Measurements from ENCODE around the gene CDH15.
"Not testable (repeated sequence)": the region's sequence is repeated elsewhere in the genome, so short reads cannot be mapped to it uniquely, and the experiment has no call there.

The CDH15 gene

DNA sequence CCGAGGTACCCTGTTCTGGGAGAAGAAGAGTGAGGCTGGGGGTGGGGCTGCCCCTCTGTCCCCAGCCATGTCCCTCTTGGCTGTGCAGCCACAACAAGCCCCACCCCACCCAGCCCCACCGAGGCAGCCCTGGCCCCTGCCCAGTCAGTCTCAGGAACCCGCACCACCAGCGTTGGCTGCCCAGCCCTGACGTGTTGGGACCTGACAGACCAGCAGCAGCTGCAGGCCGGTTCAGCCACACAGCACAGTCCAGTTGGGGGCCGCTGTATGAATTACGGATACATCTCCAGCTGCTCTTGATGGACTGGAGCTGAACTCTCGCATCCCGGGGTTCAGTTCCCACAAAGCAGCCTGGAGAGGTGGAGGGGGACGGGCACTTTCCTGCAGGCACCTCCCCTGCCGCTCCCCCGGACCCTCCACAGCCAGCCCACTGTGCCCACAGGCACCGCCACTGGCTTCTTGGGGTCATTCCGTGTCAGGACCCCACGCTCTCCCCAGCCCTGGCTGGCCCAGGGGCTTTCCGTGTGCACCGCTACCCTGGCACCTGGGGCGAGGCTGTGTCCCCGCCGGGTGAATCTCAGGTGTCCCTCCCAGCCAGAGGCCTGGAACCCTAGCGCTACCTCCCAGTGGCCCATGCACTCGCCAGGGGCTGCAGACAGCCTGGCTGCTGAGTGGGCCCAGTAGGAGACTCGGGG is 7.1 kb downstream of the CDH15 start:
- no peak overlapping the region for H3K9ac ChIP-seq (ENCODE audit: low read length)
- H3K27ac ChIP-seq (ENCODE audit: low read length): no peak overlapping the region
- no peaks in the 10 kb centered on the region for H3K4me1 ChIP-seq (ENCODE audit: control insufficient read depth, low read depth, low read length)
- no peaks in the 10 kb centered on the region for H3K36me3 ChIP-seq (ENCODE audit: control insufficient read depth, low read depth, low read length)
- no peaks in the 10 kb centered on the region for H3K27me3 ChIP-seq (ENCODE audit: control insufficient read depth, insufficient read depth, low read length)
- H3K4me3 ChIP-seq (ENCODE audit: low read length): no peak overlapping the region
- H3K9me3 ChIP-seq (ENCODE audit: control insufficient read depth, low read depth, low read length): no peaks in the 10 kb centered on the region

DNA sequence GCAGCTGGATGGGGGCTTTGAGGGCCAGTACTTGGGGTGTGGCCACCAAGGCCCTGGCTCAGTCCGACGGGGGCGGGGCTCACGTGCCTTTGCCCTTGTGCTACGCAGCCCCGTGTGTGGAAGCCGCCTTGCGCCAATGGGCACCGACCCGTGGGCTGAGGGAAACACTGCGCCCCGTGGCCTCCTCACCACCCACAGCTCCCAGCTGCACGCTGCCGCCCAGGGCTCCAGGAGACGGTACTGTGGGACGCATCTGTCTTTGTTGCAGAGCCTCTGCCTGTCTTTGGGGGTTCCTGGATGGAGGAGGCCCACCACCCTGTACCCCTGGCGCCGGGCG is 7.6 kb downstream of the CDH15 start:
- Histone ChIP-seq H3K36me3 (ENCODE audit: control insufficient read depth, low read depth, low read length) (no peaks in the 10 kb centered on the region), H3K4me1 (ENCODE audit: control insufficient read depth, low read depth, low read length) (no peaks in the 10 kb centered on the region), H3K9ac (ENCODE audit: low read length) (no peak overlapping the region), H3K4me3 (ENCODE audit: low read length) (no peak overlapping the region), H3K9me3 (ENCODE audit: control insufficient read depth, low read depth, low read length) (no peaks in the 10 kb centered on the region), H3K27ac (ENCODE audit: low read length) (no peak overlapping the region), H3K27me3 (ENCODE audit: control insufficient read depth, insufficient read depth, low read length) (no peaks in the 10 kb centered on the region)

DNA sequence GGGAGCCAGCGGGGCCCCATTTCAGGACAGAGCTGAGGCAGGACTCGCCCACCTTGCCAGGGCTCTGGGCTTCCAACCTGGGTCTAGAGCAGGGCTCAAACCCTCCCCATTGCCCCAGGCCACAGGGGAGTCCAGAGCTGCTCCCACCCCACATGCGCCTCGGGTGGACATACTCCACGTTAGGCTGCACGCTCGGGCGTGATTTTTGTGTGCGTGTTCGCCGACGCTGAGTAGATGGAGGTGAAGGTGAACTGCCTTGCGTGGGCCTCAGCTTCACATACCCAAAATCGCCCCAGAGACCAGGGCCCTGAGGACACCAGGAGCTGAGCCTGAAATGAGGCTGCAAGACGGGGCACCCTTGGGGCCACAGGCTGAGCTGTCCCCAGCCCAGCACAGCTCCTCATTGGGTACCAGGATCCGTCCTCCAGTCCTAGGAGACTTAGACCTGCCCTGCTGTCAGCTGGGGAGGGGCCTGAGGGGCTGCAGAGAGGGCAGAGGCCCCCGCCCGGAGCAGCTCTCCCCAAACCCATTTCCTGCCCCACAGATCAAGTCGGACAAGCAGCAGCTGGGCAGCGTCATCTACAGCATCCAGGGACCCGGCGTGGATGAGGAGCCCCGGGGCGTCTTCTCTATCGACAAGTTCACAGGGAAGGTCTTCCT is 8.2 kb downstream of the CDH15 start:
- no peak overlapping the region for H3K27ac ChIP-seq (ENCODE audit: low read length)
- no peaks in the 10 kb centered on the region for H3K4me1 ChIP-seq (ENCODE audit: control insufficient read depth, low read depth, low read length)
- H3K36me3 ChIP-seq (ENCODE audit: control insufficient read depth, low read depth, low read length): no peaks in the 10 kb centered on the region
- H3K9me3 ChIP-seq (ENCODE audit: control insufficient read depth, low read depth, low read length): no peaks in the 10 kb centered on the region
- no peak overlapping the region for H3K4me3 ChIP-seq (ENCODE audit: low read length)
- no peaks in the 10 kb centered on the region for H3K27me3 ChIP-seq (ENCODE audit: control insufficient read depth, insufficient read depth, low read length)
- no peak overlapping the region for H3K9ac ChIP-seq (ENCODE audit: low read length)

GRCh38 chr16:89183463-89183862 is 11.9 kb downstream of the CDH15 start:
- no peaks in the 10 kb centered on the region for H3K9me3 ChIP-seq (ENCODE audit: control insufficient read depth, low read depth, low read length)
- H3K4me3 ChIP-seq (ENCODE audit: low read length): no peak overlapping the region
- H3K9ac ChIP-seq (ENCODE audit: low read length): no peak overlapping the region
- H3K4me1 ChIP-seq (ENCODE audit: control insufficient read depth, low read depth, low read length): no peaks in the 10 kb centered on the region
- H3K27me3 ChIP-seq (ENCODE audit: control insufficient read depth, insufficient read depth, low read length): no peaks in the 10 kb centered on the region
- no peaks in the 10 kb centered on the region for H3K36me3 ChIP-seq (ENCODE audit: control insufficient read depth, low read depth, low read length)
- H3K27ac ChIP-seq (ENCODE audit: low read length): no peak overlapping the region

GRCh38 chr16:89183975-89184676 is 12.6 kb downstream of the CDH15 start:
- H3K27me3 ChIP-seq (ENCODE audit: control insufficient read depth, insufficient read depth, low read length): no peaks in the 10 kb centered on the region
- no peaks in the 10 kb centered on the region for H3K9me3 ChIP-seq (ENCODE audit: control insufficient read depth, low read depth, low read length)
- no peaks in the 10 kb centered on the region for H3K36me3 ChIP-seq (ENCODE audit: control insufficient read depth, low read depth, low read length)
- no peak overlapping the region for H3K4me3 ChIP-seq (ENCODE audit: low read length)
- no peaks in the 10 kb centered on the region for H3K4me1 ChIP-seq (ENCODE audit: control insufficient read depth, low read depth, low read length)
- H3K9ac ChIP-seq (ENCODE audit: low read length): no peak overlapping the region
- no peak overlapping the region for H3K27ac ChIP-seq (ENCODE audit: low read length)

GRCh38 chr16:89184677-89184932 is 13.1 kb downstream of the CDH15 start:
- Histone ChIP-seq H3K27ac (ENCODE audit: low read length) (no peak overlapping the region), H3K36me3 (ENCODE audit: control insufficient read depth, low read depth, low read length) (no peaks in the 10 kb centered on the region), H3K9ac (ENCODE audit: low read length) (no peak overlapping the region), H3K4me1 (ENCODE audit: control insufficient read depth, low read depth, low read length) (no peaks in the 10 kb centered on the region), H3K27me3 (ENCODE audit: control insufficient read depth, insufficient read depth, low read length) (no peaks in the 10 kb centered on the region), H3K4me3 (ENCODE audit: low read length) (no peak overlapping the region), H3K9me3 (ENCODE audit: control insufficient read depth, low read depth, low read length) (no peaks in the 10 kb centered on the region)

GRCh38 chr16:89184933-89185794 is 13.6 kb downstream of the CDH15 start:
- no peak overlapping the region for H3K4me3 ChIP-seq (ENCODE audit: low read length)
- H3K27me3 ChIP-seq (ENCODE audit: control insufficient read depth, insufficient read depth, low read length): no peaks in the 10 kb centered on the region
- H3K9me3 ChIP-seq (ENCODE audit: control insufficient read depth, low read depth, low read length): no peaks in the 10 kb centered on the region
- H3K27ac ChIP-seq (ENCODE audit: low read length): no peak overlapping the region
- H3K9ac ChIP-seq (ENCODE audit: low read length): no peak overlapping the region
- no peaks in the 10 kb centered on the region for H3K4me1 ChIP-seq (ENCODE audit: control insufficient read depth, low read depth, low read length)
- no peaks in the 10 kb centered on the region for H3K36me3 ChIP-seq (ENCODE audit: control insufficient read depth, low read depth, low read length)

GRCh38 chr16:89185887-89186592 is 14.5 kb downstream of the CDH15 start:
- H3K36me3 ChIP-seq (ENCODE audit: control insufficient read depth, low read depth, low read length); H3K27ac ChIP-seq (ENCODE audit: low read length): not testable (repeated sequence)

GRCh38 chr16:89186593-89187031 is 15.1 kb downstream of the CDH15 start:
- H3K4me1 ChIP-seq (ENCODE audit: control insufficient read depth, low read depth, low read length); H3K27me3 ChIP-seq (ENCODE audit: control insufficient read depth, insufficient read depth, low read length); H3K9me3 ChIP-seq (ENCODE audit: control insufficient read depth, low read depth, low read length); H3K36me3 ChIP-seq (ENCODE audit: control insufficient read depth, low read depth, low read length); H3K4me3 ChIP-seq (ENCODE audit: low read length); H3K27ac ChIP-seq (ENCODE audit: low read length); H3K9ac ChIP-seq (ENCODE audit: low read length): not testable (repeated sequence)

More at GRCh38 chr16:89185887-89186592, 14.5 kb downstream of the CDH15 start:
- H3K9ac ChIP-seq (ENCODE audit: low read length); H3K4me1 ChIP-seq (ENCODE audit: control insufficient read depth, low read depth, low read length); H3K9me3 ChIP-seq (ENCODE audit: control insufficient read depth, low read depth, low read length); H3K27me3 ChIP-seq (ENCODE audit: control insufficient read depth, insufficient read depth, low read length); H3K4me3 ChIP-seq (ENCODE audit: low read length): not testable (repeated sequence)

GRCh38 chr16:89187032-89187769 is 15.7 kb downstream of the CDH15 start:
- Histone ChIP-seq H3K27ac (ENCODE audit: low read length) (no peak overlapping the region), H3K4me3 (ENCODE audit: low read length) (no peak overlapping the region), H3K27me3 (ENCODE audit: control insufficient read depth, insufficient read depth, low read length) (peaks cover 12% of the 10 kb centered on the region), H3K9ac (ENCODE audit: low read length) (no peak overlapping the region), H3K36me3 (ENCODE audit: control insufficient read depth, low read depth, low read length) (no peaks in the 10 kb centered on the region), H3K4me1 (ENCODE audit: control insufficient read depth, low read depth, low read length) (no peaks in the 10 kb centered on the region), H3K9me3 (ENCODE audit: control insufficient read depth, low read depth, low read length) (no peaks in the 10 kb centered on the region)

All from iPS-18a (cell line).